Loucy (cell line): ENCODE results near the gene NHSL2.

ENCODE experiments used
- EZH2phosphoT487 ChIP-seq: fragments of 200-600 bp; IDR thresholded peaks from 2 replicates; pipeline ENCODE4 v1.6.1; 2018; ENCODE audit warnings: antibody characterized with exemption, mild to moderate bottlenecking, moderate library complexity, borderline replicate concordance
- TF ChIP-seq, protein P1 (sequence below): fragments of 200-600 bp; sonication (generic); conservative IDR thresholded peaks from 2 replicates; pipeline ENCODE4 v1.5.1; 2014; ENCODE audit warnings: mild to moderate bottlenecking, antibody characterized with exemption, low read length

DNA sequence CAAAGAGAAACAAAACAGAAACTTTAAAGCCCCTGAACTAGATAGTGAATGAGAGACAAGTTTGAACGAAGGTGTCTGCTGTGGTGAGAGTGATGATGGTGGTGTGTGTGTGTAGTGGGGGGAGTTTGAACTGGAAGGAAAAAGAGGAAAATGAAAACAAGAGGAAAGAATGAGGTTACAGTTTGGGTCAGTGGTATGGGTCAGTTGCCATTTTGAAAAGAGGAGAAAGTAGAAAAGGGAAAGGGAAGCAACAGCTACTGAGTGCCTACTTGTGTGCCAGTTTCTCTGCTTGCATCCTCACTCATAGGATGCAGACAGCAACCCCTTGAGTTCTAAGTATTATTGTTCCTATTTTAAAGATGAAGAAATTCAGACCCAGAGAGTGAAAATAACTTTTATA lies 26.0 kb downstream of the NHSL2 start:
- TF ChIP-seq, protein P1, sequence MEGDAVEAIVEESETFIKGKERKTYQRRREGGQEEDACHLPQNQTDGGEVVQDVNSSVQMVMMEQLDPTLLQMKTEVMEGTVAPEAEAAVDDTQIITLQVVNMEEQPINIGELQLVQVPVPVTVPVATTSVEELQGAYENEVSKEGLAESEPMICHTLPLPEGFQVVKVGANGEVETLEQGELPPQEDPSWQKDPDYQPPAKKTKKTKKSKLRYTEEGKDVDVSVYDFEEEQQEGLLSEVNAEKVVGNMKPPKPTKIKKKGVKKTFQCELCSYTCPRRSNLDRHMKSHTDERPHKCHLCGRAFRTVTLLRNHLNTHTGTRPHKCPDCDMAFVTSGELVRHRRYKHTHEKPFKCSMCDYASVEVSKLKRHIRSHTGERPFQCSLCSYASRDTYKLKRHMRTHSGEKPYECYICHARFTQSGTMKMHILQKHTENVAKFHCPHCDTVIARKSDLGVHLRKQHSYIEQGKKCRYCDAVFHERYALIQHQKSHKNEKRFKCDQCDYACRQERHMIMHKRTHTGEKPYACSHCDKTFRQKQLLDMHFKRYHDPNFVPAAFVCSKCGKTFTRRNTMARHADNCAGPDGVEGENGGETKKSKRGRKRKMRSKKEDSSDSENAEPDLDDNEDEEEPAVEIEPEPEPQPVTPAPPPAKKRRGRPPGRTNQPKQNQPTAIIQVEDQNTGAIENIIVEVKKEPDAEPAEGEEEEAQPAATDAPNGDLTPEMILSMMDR: no peak
- no peak for TF ChIP-seq EZH2phosphoT487
